HFFc6 (cell line): Measurements from ENCODE around the gene LHX5. TPM values are rescaled to one million over a fixed set of nuclear protein-coding genes. Genes with fewer than 3 reads are reported as not detected.

ENCODE experiments used
- DNase-seq: peaks from one replicate; pipeline ENCODE4 v3.0.0-alpha.2; 2018
- H3K27ac Mint-ChIP-seq: 2 replicates; pipeline ENCODE4 v1.8.0; 2020; ENCODE audit warnings: mild to moderate bottlenecking, mixed read lengths
- H3K27me3 Mint-ChIP-seq: 2 replicates; pipeline ENCODE4 v1.8.0; 2021; ENCODE audit warnings: mild to moderate bottlenecking, moderate library complexity, mixed read lengths; ENCODE audit not compliant: insufficient read depth
- H3K36me3 Mint-ChIP-seq: 2 replicates; pipeline ENCODE4 v1.8.0; 2021; ENCODE audit warnings: low read depth, mixed read lengths
- H3K4me1 Mint-ChIP-seq: 2 replicates; pipeline ENCODE4 v1.8.0; 2020; ENCODE audit warnings: low read depth, mixed read lengths
- H3K4me3 Mint-ChIP-seq: 2 replicates; pipeline ENCODE4 v1.8.0; 2020; ENCODE audit warnings: mild to moderate bottlenecking, moderate library complexity, mixed read lengths
- H3K9me3 Mint-ChIP-seq: 2 replicates; pipeline ENCODE4 v1.8.0; 2020; ENCODE audit warnings: mild to moderate bottlenecking, mixed read lengths
- total RNA-seq, 6 experiments: library from RNA; stranded (reverse); fragmentation: NEBNext Ultra II Directional; extraction: Animal tissue kit (Norgen Biotek cat#: 25700); gene quantifications; 2 replicates in 1 of 6; 3 replicates in 5 of 6; pipeline ENCODE4 v1.2.3, GENCODE V29; 2021
- TF ChIP-seq, protein P1 (sequence below): fragments of 200-600 bp; sonication (generic); IDR thresholded peaks from 2 replicates; pipeline ENCODE4 v1.5.0; 2021; ENCODE audit warnings: antibody characterized with exemption, mild to moderate bottlenecking

The LHX5 gene
- total RNA-seq, 6 experiments from 2014 or later: not detected

DNA sequence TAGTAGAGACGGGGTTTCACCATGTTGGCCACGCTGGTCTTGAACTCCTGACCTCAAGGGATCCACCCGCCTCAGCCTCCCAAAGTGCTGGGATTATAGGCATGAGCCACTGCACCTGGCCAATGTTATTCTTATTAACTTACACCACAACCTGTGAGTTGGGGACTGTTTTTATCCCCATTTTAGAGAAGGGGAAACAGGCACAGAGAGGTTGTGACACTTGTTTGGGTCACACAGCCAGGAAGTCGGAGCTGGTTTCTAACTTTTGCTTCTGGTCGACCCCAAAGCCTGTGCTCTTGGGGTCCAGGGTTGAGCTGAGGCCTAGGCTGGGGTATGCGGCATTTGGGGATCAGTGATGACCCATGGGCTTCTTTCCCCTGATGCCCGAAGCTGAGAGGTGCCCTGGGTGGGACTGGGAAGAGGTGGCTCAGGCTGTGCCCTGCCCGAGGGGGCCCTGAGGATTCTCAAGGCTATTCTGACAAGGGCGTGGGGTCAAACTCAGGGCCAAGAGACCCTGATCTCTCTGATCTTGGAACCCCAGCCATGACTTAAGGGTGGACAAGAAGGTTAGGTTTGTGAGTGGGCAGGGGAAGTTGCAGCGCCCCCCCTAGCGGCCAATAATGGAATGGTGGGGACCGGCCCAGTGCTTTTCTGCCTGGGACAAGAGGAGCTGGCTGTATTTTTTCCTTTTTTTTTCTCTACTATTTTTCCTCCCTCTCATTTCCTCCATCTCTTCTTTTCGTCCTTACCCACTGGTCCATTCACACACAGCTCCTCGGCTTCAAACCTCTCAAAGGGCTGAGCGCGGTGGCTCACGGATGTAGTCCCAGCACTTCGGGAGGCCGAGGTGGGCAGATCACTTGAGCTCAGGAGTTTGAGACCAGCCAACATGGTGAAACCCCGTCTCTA, 46.5 kb downstream of the LHX5 start:
- H3K4me3 Mint-ChIP-seq: no peak overlapping the region
- peak; percentile 30 for DNase-seq
- TF ChIP-seq, protein P1, sequence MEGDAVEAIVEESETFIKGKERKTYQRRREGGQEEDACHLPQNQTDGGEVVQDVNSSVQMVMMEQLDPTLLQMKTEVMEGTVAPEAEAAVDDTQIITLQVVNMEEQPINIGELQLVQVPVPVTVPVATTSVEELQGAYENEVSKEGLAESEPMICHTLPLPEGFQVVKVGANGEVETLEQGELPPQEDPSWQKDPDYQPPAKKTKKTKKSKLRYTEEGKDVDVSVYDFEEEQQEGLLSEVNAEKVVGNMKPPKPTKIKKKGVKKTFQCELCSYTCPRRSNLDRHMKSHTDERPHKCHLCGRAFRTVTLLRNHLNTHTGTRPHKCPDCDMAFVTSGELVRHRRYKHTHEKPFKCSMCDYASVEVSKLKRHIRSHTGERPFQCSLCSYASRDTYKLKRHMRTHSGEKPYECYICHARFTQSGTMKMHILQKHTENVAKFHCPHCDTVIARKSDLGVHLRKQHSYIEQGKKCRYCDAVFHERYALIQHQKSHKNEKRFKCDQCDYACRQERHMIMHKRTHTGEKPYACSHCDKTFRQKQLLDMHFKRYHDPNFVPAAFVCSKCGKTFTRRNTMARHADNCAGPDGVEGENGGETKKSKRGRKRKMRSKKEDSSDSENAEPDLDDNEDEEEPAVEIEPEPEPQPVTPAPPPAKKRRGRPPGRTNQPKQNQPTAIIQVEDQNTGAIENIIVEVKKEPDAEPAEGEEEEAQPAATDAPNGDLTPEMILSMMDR: peak; percentile 98

DNA sequence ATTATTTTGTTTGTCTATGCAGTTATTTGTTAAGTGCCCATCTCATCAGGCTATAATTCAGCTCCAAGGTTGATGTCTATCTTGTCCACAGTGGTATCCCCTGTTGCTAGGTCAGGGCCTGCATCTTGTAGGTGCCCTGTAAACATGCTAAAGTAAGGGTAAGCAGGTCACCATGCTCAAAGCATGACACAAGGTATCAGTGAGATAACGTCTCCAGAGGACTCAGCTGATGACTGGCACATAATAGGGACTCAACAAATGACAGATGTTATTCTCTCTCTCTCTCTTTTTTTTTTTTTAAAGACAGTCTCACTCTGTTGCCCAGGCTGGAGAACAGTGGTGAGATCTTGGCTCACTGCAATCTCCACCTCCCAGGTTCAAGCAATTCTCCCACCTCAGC, 47.2 kb downstream of the LHX5 start:
- Mint-ChIP-seq H3K4me1 (peaks cover 20% of the 10 kb centered on the region), H3K27me3 (peaks cover 3% of the 10 kb centered on the region)

More for the DNA sequence above, 46.5 kb downstream of the LHX5 start:
- Mint-ChIP-seq H3K9me3 (no peaks in the 10 kb centered on the region), H3K27ac (no peak overlapping the region), H3K36me3 (peaks cover 4% of the 10 kb centered on the region; the same call in 1 of the 2 replicates), H3K4me1 (peaks cover 20% of the 10 kb centered on the region), H3K27me3 (peaks cover 5% of the 10 kb centered on the region)

DNA sequence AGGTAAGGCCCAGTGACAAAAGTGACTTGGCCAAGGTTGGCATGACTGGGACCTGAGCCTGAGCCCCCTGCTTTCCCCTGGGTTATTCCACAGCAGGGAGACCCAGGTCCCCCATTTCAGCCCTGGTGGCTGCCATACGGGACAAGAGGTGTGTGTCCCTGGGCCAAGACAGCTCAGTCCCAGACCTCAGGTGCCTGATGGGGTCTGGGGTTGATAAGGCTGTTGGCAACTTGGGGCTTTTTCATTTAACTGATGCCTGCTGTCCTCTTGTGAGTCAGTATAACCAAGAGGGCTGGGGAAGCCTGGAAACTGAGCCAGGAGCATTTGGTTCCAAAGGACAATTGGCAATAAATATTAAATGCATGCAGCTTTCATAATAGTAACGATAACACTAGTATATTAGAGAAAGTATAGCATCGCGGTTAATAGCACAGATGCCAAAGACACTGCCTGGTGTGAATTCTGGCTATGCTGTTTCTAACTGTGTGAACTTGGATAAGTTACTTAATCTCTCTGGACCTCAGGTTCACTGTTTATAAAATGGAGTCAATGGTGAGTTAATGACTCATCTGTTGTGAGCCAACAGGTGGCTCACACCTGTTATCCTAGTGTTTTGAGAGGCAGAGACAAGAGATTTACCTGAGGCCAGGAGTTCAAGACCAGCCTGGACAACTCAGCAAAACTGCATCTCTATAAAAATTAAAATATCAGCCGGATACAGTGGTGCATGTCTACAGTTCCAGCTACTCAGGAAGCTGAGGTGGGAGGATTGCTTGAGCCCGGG, 48.6 kb downstream of the LHX5 start:
- Mint-ChIP-seq H3K36me3 (peaks cover 4% of the 10 kb centered on the region; the same call in 1 of the 2 replicates), H3K27ac (peak overlapping the region; percentile 98; the same call in 1 of the 2 replicates), H3K4me3 (peak overlapping the region; percentile 99), H3K4me1 (peaks cover 20% of the 10 kb centered on the region), H3K27me3 (peaks cover 8% of the 10 kb centered on the region), H3K9me3 (no peaks in the 10 kb centered on the region)
- TF ChIP-seq, protein P1: no peak
- DNase-seq: no peak

More for the DNA sequence above, 47.2 kb downstream of the LHX5 start:
- Mint-ChIP-seq H3K36me3 (peaks cover 4% of the 10 kb centered on the region; the same call in 1 of the 2 replicates), H3K27ac (no peak overlapping the region), H3K9me3 (no peaks in the 10 kb centered on the region), H3K4me3 (no peak overlapping the region; the same call in 1 of the 2 replicates)
- DNase-seq: no peak
- TF ChIP-seq, protein P1: no peak

DNA sequence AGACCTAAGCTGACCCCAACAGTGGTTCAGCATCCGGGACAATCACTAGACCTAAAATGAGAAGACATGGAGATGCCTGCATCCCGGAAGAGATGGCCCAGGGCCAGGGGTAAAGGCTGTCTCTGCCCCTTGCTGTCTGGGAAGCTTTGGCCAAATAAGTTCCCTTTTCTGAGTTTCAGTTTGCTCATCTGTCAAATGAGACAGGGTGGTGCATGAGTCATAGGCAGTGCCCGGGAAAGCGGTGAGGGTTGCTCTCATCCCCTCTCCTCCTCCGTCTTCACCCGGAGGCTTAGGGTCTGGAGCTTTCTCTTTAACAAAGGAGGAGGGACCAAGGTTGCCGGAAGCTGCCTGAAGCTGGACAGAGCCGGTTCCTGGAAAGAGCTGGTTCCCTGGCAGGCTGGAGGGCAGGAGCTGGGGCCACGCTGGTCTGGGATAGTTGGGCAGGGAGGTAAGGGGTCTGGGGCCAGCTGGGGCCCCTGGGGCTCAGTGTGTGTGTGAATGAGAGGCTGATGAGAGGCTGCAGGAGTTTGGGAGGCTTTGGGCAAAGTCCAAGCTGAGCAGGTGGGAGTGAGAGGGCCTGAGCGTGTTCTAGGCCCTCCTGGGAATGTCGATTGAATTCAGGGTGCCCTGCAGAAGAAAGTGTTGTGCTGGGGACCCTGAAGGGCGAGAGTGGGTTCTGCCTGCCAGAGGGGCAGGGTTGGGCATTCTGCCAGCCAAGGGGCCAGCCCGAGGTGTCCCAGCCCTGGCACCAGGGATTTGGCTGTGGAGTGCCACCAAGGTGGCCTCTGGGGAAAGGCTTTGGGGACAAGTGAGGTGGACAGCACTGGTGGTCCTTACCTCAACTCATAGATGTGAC, 49.4 kb downstream of the LHX5 start, which contains the start of gene SDSL:
SDSL (plus strand) TSS at position 351 of the 856 bp plus-strand sequence. CDS start 5,603 bp downstream, outside the sequence.
- TF ChIP-seq, protein P1: no peak
- DNase-seq: peak; percentile 75
- Mint-ChIP-seq H3K27me3 (peaks cover 8% of the 10 kb centered on the region), H3K9me3 (no peaks in the 10 kb centered on the region), H3K4me1 (peaks cover 20% of the 10 kb centered on the region), H3K27ac (peak within 1 kb of the TSS; percentile 98), H3K36me3 (peaks cover 4% of the 10 kb centered on the region; the same call in 1 of the 2 replicates), H3K4me3 (peak within 1 kb of the TSS; percentile 99)
